PC-9 (cell line): ENCODE data around the gene GALNT5.

Source experiments
- CTCF ChIP-seq: fragments of 200-600 bp; sonication (generic); conservative IDR thresholded peaks from 2 replicates; pipeline ENCODE4 v1.6.1; 2017; ENCODE audit warnings: mixed run types, antibody characterized with exemption, mild to moderate bottlenecking, moderate library complexity
- EZH2 ChIP-seq: fragments of 200-600 bp; sonication (generic); IDR thresholded peaks from 2 replicates; pipeline ENCODE4 v1.8.0; 2017; ENCODE audit warnings: antibody characterized with exemption, low read depth

GRCh38 chr2:157334797-157335196, 77.3 kb downstream of the GALNT5 start:
- no peak for TF ChIP-seq CTCF
- TF ChIP-seq EZH2: no peak
